HG03521 (cell line): ENCODE data around the gene JMJD4.

Source experiments
- ATAC-seq: cut with Tn5 transposase; IDR thresholded peaks from one replicate; pipeline ENCODE4 v1.9.1; 2021; ENCODE audit warnings: mild to moderate bottlenecking, moderate library complexity; ENCODE audit not compliant: unreplicated experiment

The JMJD4 gene

DNA sequence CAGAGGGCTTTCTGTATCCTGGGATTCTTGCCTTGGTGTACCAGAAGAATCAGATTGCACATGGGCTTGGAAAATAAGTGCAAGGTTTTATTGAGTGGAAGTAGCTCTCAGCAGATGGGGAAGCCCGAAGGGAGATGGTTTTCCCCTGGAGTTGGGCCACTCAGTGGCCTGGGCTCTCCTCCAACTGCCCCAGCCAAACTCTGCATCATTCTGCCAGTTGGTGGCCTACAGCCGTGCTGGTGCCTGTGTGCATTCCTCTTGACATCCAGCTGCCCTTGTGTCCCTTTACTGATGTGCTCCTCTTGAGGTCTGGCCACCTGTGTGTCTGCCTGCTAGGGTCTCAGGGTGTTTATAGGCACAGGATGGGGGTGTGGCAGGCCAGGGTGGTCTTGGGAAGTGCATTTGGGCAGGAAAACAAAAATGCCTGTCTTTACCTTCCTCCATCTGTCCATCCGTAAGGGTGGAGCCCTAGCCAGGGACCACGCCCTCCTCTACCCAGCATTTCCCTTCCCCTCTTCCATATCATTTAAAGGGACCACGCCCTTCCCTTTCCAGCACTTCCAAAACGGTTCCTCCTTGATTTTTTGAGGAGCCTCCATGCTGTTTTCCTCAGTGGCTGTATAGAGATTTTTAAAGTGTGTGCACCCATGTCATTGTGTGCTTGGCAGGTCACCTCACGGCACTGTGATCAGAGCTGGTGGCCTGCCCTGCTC lies 19.1 kb upstream of the JMJD4 start:
- ATAC-seq = no peak

DNA sequence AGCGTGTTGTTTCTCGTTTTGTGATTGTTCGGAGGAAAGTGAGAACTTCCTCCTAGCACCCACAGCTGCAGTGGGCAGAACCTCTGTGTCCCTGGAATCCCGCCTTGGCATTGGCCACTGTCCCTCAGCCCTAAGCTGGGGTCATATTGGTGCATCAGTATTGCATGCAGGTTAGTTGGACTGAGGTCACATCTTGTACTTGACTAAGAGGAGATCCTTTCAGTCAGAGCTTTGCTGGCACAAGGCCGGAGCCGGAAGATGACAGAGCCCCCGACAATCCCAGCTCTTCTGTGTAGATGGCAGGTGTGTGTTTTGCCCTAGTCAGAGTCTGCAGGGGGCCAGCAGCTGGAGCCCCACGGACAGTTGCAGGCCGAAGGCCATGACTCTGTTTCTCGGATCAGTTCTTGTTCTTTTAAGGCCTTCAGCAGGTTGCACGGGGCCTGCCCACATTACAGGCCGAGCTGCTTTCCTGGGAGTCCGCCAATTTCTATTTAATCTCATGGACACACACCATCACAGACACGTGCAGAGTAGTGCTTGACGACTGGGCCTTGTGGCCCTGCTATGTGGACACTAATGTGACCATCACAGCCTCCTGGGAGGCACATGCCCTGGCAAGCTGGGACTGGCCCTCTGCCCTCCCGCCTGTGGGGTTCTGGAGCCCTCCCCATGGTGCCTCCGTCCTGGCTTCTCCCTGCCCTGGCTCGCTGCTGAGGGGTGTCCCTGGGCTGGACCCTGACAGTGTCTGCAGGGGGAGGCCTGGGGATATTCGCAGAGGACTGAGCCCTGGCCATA lies 15.0 kb upstream of the JMJD4 start:
- ATAC-seq = no peak

DNA sequence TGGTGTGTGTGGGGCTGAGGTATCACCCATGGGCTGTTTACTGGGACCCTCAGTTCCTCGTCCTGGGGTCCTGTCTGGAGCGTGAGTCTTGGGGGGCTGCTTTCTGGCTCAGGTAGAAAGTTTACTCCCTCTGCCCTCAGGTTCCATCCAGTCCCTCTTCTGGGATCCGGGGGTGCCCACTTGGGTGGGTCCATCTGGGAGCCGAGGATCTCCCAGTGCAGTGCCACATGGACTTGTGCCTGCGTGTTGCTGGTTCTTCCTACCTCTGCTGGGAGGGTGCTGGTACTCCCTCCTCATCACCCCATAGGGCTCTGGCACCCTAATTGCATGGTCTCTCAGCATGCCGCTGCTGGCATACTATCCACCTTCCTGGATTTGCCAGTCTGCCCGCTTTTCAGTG lies 14.1 kb upstream of the JMJD4 start:
- no peak for ATAC-seq

DNA sequence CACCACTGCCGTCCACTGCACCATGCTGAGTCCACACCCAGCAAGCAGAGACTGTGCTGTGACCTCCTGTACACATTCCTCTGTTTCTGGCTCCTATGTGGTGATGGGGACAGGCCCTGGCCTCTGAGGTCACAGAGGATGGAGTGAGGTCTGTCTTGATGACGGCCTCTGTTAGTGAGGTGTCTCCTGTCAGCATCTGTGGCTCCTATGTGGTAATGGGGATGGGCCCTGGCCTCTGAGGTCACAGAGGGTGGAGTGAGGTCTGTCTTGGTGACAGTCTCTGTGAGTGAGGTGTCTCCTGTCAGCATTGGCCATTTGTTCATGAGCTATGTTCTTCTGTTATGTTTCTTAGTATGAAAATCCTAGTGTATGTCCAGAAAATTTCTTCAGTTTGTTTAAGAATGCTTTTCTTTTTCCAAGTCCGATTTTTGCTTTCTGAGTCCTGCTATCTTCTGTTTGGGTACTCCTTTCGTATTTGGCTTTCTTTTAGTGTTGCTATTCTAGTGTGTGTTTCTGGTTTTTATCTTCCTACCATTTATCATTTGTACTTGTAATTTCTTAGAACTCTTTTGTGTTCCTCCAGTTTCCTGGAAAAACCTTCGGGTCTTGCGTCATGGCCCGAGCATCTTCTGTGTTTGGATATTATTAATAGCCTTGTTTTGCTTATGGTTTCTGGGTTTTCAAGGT lies 13.5 kb upstream of the JMJD4 start:
- no peak for ATAC-seq

DNA sequence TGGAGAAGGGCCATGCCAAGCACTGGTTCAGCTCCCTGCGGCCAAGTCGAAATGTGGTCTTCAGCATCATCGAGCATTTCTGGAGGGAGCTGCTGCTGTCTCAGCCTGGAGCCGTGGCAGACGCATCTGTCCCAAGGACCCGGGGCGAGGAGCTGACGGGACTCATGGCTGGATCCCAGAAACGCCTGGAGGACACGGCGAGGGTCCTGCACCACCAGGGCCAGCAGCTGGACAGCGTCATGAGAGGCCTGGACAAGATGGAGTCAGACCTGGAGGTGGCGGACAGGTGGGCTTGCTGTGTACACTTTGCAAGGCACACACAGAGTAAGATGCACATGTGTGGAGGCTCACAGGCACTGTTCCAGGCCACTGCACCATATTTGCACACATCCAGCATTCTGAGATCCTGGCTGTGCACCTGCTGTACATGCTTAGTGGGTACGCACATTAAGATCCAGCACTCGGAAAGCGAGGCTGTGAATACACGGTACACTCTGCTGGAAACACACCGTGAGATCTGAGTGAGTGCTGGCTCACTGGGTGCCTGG lies 12.9 kb upstream of the JMJD4 start:
- ATAC-seq = no peak

DNA sequence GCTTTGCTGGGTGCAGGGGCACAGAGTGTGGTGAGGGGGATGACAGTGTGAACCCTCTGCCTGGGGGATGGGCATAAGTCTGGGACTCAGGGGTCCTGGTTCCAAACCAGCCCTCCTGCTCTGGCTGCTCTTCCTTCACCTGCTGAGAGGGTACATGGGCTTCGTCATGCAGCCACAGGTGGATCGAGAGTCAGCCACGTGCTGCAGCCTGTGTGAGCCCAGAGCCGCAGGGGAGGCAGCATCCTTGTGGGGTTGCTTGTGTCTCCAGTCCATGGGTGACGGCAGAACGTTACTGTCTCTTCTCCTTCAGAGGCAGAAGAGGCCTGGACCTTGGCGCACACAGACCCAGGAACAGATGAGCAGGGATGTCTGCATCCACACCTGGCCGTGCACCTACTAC lies 12.3 kb upstream of the JMJD4 start:
- ATAC-seq = no peak

DNA sequence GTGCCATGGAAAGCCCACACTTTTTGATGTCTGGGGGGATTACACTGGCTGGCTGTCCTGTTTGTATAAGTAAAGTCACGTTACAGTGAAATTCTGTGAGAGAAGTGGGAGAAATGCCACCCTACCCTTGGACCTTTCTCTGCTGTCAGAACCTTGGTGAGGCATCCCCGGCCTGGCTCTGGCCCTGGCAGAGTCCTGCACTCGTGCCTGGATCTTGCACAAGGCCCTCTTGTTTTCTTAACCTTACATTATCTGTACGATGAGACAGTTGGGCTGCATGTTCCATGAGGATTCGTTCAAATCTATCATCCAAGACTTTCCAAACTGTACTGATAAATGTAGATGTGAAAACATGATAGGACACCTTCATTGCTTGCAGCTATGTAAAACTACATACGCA lies 11.6 kb upstream of the JMJD4 start:
- ATAC-seq = no peak

DNA sequence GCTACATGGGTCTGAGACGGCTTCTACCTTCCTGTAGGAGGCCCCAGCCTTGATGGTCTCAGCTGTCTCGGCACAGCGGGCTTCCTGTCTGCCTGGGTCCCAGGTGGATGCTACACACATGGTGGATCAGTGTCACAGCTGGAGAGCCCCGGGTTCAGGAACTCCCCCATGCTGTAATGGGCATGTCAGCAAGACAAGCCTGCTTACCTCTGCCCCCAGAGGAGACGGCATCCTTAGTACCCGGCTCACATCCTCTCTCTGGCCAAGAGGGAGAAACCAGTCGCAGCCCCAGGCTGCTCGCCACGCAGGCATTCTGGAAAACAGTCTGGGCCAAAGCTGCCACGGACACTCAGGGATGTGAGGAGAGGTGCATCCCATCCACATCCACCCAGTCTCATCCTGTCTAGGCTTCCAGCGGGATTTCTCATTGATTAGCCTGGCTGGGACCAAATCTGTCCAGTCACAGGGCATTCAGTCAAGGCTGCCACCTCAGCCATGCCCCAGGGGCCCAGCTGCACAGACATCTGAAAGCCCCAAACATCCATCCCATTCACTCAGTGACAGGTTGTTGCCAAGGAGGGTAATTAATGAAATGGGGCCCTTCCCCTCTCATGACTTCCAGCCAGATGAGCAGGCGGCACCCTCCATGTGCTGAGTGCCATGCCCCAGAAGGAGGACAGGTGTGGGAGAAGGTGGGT lies 10.6 kb upstream of the JMJD4 start:
- ATAC-seq = no peak

DNA sequence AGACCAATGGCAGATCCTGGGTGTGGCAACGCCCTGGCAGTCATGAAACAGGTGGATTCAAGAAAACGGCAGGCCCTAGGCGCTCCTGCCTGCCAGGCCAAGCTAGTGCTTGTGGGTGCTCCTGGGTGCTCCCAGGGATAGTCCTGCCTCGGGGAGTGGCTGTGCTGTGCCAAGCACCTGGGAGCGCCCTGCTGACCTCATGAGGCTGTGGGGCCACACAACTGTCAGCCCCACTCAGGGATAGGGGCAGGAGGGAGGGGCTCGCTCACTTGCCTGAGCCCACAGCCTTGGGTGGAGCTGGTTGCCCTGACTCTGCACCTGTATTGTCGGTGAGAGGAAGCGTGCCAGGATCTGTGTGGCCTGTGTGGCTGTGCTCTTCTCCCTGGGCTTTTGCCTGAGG lies 9.6 kb upstream of the JMJD4 start:
- no peak for ATAC-seq

DNA sequence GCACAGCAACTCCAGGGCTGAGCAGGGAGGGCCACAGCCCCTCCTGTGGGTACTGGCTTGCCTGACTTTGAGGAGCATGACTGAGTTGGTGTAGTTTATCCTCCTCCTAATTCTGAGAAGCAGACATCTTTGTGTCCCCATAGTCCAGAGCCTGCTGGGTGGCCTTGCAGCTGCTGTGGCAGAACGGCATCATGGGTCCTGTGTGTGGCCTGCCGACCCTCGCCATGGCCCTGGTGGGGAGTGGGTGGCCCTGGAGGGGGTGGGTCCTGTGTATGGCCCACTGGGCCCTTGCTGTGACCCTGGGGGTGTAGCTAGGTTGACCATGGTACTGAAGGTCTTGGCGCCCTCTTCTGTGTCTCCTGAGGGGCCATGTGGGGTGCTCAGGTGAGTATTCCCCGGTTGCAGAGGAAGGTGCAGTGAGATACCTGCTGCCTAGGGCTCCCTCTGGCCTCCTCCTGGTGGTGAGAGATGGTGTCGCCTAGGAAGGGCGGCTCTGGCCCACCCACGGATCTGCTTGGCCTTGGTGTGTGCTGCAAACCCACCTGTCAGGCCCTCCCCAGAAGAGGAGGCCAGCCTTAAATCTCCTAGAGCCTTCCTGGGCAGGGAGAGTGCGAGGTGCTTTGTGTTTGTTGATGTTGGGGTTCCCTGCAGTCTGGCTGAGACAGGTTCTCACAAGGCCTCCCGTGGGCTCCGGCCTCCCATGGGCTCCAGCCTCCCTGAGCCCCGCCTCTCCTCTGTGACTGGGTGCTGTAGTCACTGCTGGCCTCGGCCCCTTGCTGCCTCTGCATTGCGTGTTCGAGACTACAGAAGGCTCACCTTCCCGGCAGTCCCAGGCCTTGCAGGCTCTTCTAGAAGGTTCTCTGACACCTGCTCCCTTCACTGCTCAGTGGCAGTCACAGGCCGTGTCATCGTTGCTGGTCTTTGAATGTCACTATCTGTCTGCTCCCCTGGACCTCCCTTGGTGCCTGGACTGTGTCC lies 7.9 kb upstream of the JMJD4 start:
- ATAC-seq = no peak

DNA sequence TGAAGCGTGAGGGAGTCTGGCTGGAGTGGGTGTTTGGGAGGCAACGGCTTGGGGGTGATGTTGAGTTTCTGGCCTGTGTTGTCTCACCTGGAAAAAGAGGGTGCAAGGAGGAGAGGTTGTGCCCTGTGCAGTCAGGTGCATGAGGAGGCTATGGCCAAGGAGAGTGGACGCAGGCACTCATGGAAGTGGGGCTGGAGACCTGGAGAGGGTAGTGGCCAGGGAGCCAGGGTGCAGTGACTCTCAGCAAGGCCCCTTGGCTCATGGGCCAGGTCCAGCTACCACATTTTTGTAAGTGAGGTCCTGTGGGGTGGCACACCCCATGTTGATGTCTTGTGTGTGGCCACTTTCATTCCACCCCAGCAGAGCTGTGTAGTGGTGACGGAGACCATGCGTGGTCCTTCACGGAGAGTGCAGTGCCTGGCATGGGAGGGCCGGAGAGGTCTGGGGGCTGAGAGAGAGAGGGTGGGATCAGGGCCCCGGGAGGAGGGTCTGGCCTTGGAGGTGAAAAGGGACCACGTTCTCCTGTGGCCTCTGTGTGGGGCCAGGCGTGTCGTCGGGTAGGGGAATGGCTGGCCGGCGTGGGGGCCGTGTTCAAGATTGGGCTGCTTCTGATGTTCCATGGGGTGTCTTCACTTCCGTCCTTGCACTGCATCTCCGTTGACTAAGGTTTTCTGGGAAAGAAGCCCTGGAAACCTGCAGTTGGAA lies 6.2 kb upstream of the JMJD4 start:
- no peak for ATAC-seq

DNA sequence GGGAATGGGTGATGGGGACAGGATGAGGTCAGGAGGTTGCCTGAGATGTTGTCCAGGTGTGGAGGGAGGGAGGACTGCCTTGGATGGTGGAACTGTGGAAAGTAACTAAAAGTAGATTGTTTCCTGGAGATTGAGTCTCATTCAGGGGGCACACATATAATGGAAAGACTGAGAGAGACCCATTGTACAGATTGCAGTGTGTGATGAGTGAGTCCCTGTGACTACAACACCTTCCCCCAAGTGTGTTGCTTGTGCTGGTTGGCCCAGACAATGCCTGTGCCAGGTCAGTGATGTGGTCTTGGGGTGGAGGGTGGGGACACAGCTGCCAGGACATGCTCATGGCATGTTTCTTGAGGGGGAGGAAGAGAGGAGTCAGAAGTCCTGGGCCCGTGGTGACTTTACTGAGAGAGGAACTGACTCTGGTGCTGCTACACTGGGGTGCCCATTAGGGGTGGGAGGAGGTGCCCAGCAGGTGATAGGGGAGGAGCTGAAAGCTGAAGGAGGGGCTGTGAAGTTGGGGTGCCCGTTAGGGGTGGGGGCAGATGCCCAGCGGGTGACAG lies 5.4 kb upstream of the JMJD4 start:
- no peak for ATAC-seq

DNA sequence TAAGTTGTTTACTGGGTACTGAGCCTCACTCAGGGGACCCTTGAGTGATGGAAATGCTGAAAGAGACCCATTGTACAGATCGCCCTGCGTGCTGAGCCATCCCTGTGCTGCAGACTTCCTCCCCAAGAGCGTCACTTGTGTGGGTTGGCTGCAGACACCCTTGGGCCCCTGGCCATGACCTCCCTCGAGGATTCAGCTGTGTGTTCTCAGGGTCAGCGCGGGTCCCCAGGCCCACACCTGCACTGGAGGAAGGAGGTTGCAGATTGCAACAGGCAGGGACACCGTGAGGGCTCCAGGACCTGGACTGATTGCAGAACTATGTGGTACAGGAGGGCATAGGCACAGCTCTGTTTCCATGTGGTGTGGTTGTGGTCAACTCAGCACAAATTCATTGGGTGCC lies 4.5 kb upstream of the JMJD4 start:
- no peak for ATAC-seq

DNA sequence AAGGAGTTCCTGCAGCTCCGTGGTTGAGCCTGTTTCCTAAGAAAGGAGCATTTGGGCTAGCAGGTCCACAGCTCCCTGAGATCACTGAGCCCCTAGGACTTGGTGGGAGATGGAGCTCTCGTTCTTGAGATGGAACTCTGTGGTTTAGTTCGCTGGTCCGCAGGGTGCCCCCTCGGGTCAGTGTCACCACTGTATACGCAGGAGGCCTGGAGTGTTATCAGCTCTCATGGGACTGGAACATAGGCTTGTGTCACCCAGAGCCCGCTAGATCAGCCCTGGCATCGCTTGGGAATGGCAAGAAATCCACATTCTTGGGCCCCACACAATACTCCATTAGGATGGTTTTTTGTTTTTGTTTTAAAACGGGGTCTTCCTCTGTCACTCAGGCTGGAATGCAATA lies 3.7 kb upstream of the JMJD4 start:
- ATAC-seq = no peak

DNA sequence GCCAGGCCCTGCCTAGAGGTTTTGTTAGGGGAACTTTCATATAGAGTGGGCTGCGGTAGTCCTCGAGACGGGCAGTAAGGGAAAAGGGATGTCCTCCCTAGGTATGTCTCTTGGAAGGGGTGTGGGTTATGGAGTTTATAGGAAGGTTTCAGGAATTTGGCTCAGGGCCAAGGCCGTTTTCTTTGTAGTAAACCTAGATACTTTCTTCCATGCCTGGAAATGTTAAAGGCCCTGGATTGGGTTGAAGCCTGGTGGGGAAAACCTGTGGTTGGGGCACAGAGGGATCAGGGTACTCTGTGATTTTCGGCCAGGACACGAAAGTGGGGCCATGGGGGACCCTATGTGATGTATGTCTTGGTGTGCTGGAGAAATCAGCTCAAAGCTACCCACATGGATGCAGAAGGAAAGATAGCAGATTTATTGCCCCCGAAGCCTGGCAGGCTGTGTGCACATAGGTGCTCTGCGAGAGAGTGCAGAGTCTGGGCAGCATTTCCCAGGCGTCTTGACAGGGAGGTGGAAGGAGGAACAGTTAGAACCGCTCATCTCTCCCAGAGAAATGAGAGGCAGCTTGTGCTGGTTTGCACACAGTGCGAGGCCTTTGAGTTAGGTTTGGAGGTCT lies 1.8 kb upstream of the JMJD4 start:
- no peak for ATAC-seq

DNA sequence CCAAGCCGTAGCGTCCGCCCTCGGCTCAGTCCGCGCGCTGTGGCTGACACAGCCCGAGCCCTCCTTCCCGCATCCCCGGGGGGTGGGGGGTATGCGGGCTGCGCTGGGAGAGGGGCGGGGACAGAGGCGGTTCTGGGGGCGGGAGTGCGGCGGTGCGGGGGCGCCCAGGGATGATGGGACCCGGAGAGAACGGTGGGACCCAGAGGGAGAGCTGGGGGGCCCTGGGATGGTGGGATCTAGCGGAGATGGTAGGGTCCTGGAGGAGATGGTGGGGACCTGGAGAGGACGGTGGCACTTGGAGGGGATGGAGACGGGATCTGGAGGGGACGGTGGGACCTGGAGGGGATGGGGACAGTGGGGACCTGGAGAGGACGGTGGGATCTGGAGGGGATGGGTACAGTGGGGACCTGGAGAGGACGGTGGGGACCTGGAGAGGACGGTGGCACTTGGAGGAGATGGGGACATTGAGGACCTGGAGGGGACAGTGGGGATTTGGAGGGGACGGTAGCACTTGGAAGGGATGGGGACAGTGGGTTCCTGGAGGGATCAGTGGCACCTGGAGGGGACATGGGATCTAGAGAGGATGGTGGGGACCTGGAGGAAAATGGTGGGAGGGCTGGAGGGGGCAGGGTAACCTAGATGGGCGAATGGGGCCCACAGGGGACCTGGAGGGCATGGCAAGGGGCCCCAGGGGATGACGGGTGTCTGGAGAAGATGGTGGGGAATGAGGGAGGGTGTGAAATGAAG lies 610 bp upstream of the JMJD4 start:
- ATAC-seq = no peak

DNA sequence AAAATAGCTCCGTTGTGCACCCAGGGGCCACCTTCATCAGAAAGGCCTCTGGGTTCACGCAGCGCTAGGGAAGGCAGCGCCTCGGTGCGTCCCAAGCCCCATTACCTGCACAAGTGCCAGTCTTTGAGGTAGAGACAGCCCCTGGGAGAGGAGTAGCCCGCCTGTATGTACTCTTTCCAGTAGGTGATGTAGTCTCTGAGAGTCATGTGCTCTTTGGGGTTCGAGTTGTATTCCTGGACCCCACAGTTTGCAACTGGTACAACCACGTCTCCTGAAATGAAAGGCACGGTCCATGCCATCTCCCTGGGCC lies 601 bp downstream of the JMJD4 start:
- no peak for ATAC-seq
